H1 (cell line): ENCODE data around the gene ARHGAP4. TPM values are rescaled to one million over a fixed set of nuclear protein-coding genes. Genes with fewer than 3 reads are reported as not detected.

Source experiments
- ASH2L ChIP-seq: fragments of 200-600, 300-600 bp; sonication (generic); IDR thresholded peaks from one replicate; pipeline ENCODE4 v1.7.1; 2017; ENCODE audit warnings: low read length
- KDM1A ChIP-seq: fragments of 200-600, 300-600 bp; sonication (generic); IDR thresholded peaks from 2 replicates; pipeline ENCODE4 v1.7.1; 2016; ENCODE audit warnings: mild to moderate bottlenecking, low read length, borderline replicate concordance
- POLR2AphosphoS5 ChIP-seq: IDR thresholded peaks from 2 replicates; pipeline ENCODE4 v1.6.1; 2011; ENCODE audit warnings: low read depth, low read length
- SRF ChIP-seq: IDR thresholded peaks from 2 replicates; pipeline ENCODE4 v1.6.1; 2011; ENCODE audit warnings: mild to moderate bottlenecking, low read depth, low read length, moderate library complexity
- SUZ12 ChIP-seq: fragments of 200-600 bp; sonication (generic); IDR thresholded peaks from 2 replicates; pipeline ENCODE4 v1.6.1; 2012; ENCODE audit warnings: mild to moderate bottlenecking, inconsistent platforms, low read length, moderate library complexity, mixed read lengths
- TAF1 ChIP-seq: IDR thresholded peaks from 2 replicates; pipeline ENCODE4 v1.6.1; 2011; ENCODE audit warnings: mild to moderate bottlenecking, low read depth, low read length
- polyA plus RNA-seq, 7 experiments: library from polyadenylated mRNA; depleted of rRNA in 3 of 7; stranded (reverse) in 5 of 7; unstranded in 2 of 7; fragments of >200 nt in 5 of 7; fragments of 200-250 nt in 2 of 7; gene quantifications; 1 replicate in 5 of 7; 2 replicates in 1 of 7; 4 replicates in 1 of 7; pipeline versions ENCODE4 v1.2.1 to v1.2.3, GENCODE V29; 2011 to 2013; ENCODE audit warnings: missing spikeins in 2 of 7, mixed read lengths in 2 of 7
- total RNA-seq: library from RNA; stranded (reverse); fragmentation: NEBNext Ultra II Directional; extraction: Animal tissue kit (Norgen Biotek cat#: 25700); gene quantifications from 2 replicates; pipeline ENCODE4 v1.2.1, GENCODE V29; 2021

ARHGAP4 gene
- total and polyA plus RNA-seq, 2 of the 8 experiments (the other 6 are each of a cell fraction or from before 2014, with no cell fraction given), result 23.9 to 26.0 TPM

DNA sequence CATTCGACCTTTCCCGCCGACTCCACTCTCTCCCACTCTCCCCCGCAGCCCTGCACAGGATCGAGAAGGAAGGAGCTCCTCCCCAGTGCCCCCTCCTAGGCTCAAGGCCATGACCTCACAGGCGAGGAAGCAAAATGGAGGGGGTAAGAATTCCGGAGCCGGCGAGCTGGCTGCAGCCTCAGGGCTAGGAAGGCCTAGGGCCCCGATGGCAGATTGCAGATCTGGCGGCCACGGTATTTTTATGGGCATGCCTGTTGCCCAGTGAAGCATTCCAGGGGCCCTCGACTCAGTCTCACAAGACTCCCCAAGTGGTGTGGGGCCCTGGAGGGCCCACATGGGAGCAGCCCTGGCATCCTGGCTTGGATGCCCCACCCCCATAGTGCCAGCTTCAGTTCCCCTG lies 39.1 kb downstream of the ARHGAP4 start (continued):
- TF ChIP-seq ASH2L, result no peak
- no peak for TF ChIP-seq SRF
- TF ChIP-seq SUZ12, result no peak
- no peak for TF ChIP-seq KDM1A
- TF ChIP-seq TAF1, result no peak
- no peak for TF ChIP-seq POLR2AphosphoS5
